ENCODE measurements around the gene PPP1R16B. TPM values are rescaled to one million over a fixed set of nuclear protein-coding genes. Genes with fewer than 3 reads are reported as not detected.

PPP1R16B gene
- total RNA-seq, 1 donor, result not detected

DNA sequence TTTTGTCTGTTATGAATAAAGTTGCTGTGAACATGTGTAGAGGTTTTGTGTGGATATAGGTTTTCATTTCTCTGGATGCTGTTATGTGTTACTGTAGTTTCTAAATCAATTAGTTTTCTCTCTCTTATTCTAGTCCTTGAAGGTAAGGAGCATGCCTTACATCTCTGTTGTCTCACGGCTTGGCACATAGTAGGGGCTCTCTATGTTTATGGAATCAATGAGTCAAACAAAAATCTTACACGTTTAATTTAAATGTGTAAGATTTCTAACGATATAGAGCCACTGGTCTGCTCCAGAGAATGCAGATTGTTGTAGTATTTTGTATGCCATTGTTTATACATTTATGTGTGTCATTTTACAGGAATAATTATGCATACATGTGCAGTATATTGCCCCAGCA is 141.3 kb downstream of the PPP1R16B start:
- no peak for DNase-seq (ENCODE audit: low read depth)
- TF ChIP-seq, protein P1, sequence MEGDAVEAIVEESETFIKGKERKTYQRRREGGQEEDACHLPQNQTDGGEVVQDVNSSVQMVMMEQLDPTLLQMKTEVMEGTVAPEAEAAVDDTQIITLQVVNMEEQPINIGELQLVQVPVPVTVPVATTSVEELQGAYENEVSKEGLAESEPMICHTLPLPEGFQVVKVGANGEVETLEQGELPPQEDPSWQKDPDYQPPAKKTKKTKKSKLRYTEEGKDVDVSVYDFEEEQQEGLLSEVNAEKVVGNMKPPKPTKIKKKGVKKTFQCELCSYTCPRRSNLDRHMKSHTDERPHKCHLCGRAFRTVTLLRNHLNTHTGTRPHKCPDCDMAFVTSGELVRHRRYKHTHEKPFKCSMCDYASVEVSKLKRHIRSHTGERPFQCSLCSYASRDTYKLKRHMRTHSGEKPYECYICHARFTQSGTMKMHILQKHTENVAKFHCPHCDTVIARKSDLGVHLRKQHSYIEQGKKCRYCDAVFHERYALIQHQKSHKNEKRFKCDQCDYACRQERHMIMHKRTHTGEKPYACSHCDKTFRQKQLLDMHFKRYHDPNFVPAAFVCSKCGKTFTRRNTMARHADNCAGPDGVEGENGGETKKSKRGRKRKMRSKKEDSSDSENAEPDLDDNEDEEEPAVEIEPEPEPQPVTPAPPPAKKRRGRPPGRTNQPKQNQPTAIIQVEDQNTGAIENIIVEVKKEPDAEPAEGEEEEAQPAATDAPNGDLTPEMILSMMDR (IDR thresholded peaks at IDR 0.05; ENCODE audit: insufficient read depth, low read depth, low read length), result no peak
- no peak overlapping the region for H3K4me3 ChIP-seq (ENCODE audit: low read depth, low read length)

DNA sequence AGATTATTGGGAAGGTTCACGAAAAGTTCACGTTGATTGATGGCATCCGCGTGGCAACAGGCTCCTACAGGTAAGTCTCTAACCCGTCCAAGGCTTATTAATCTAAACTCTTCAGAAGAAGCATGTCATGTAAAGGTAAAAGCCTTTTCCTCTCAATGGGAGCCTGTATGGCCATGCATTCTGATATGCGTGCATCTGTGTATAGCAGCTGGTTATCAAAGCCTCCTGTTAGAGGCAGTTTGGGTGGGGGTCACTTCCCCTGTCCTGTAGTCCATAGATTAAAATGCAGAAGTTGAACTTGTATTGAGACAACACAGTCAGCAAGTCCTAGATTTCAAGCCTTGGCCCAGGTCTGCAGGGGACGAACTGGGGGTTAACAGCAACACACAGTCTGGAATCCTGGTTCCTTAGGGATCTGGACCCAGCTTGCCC is 142.4 kb downstream of the PPP1R16B start:
- DNase-seq (ENCODE audit: low read depth), result no peak
- H3K4me3 ChIP-seq (ENCODE audit: low read depth, low read length), result no peak overlapping the region
- TF ChIP-seq, protein P1 (IDR thresholded peaks at IDR 0.05; ENCODE audit: insufficient read depth, low read depth, low read length), result no peak

DNA sequence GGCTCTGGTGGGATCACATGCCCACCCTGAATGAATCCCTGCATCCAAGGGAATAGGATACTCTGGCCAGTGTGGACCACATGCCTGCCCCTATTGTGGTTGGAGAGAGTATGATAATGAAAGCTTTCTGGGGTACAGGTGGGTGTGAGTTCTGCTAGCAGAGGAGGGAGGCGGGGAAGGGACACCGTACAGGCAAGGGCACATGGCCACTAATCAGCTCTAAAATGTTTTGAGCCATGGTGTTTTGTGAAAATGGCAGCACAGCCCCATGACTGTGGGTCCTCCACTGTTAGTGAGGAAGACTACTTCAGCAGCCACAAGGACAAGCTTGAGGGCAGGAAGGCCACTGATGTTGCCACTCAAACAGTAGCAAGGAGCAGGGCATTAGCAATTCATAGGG is 144.8 kb downstream of the PPP1R16B start:
- TF ChIP-seq, protein P1 (IDR thresholded peaks at IDR 0.05; ENCODE audit: insufficient read depth, low read depth, low read length), result no peak
- H3K4me3 ChIP-seq (ENCODE audit: low read depth, low read length), result no peak overlapping the region
- DNase-seq (ENCODE audit: low read depth), result no peak

DNA sequence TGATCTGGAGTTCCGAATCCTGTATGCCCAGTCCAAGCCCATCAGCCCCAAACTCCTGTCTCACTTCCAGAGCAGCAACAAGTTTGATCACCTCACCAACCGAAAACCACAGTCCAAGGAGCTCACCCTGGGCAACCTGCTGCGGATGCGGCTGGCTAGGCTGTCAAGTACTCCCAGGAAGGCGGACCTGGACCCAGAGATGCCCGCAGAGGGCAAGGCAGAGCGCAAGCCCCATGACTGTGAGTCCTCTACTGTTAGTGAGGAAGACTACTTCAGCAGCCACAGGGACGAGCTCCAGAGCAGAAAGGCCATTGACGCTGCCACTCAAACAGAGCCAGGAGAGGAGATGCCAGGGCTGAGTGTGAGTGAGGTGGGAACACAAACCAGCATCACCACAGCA is 146.1 kb downstream of the PPP1R16B start:
- H3K4me3 ChIP-seq (ENCODE audit: low read depth, low read length), result no peak overlapping the region
- no peak for DNase-seq (ENCODE audit: low read depth)
- TF ChIP-seq, protein P1 (IDR thresholded peaks at IDR 0.05; ENCODE audit: insufficient read depth, low read depth, low read length), result no peak

DNA sequence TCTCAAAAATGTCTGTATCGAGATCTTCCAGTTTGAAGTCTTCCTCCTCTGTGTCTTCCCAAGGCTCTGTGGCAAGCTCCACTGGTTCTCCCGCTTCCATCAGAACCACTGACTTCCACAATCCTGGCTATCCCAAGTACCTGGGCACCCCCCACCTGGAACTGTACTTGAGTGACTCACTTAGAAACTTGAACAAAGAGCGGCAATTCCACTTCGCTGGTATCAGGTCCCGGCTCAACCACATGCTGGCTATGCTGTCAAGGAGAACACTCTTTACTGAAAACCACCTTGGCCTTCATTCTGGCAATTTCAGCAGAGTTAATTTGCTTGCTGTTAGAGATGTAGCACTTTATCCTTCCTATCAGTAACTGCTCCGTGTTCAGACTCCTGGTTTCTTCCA is 146.7 kb downstream of the PPP1R16B start:
- H3K4me3 ChIP-seq (ENCODE audit: low read depth, low read length), result no peak overlapping the region
- no peak for DNase-seq (ENCODE audit: low read depth)
- TF ChIP-seq, protein P1 (IDR thresholded peaks at IDR 0.05; ENCODE audit: insufficient read depth, low read depth, low read length), result no peak

DNA sequence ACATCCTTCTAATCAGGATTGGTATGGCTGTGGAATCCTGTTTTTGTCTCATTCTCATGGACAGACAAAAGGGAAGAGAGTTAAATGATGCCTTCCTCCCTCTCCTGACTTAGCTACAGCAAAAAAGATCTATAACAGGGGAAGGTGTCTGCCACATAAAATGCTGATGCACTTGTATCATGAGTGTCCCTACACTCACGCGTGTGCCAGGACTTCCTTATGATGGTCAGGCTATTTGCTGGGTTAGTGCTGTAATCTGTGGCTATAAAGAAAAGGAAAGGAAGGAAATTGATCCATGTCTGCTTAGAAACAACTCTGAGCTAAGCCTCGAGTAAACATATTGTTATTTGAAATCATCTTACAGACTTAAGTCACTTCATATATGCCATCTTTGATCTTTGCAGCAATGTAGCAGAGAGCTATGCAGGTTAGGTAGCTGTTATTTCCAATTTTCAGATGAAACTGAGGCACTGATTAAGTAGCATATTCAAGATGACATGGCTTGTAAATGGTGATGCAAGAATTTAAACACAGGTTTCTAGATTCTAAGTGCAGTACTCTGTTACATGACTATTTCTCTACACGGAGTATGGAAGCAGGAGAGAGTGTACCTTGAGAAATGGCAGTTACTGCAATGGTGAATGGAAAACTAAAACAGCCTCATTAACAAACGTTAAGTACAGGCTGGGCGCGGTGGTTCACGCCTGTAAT is 148.3 kb downstream of the PPP1R16B start:
- DNase-seq (ENCODE audit: low read depth), result no peak
- TF ChIP-seq, protein P1 (IDR thresholded peaks at IDR 0.05; ENCODE audit: insufficient read depth, low read depth, low read length), result no peak

More for the DNA sequence above, 148.3 kb downstream of the PPP1R16B start:
- no peak overlapping the region for H3K4me3 ChIP-seq (ENCODE audit: low read depth, low read length)

Measured in fibroblast of villous mesenchyme (primary cell).